Measurements from ENCODE around the gene ZNF43. TPM values are rescaled to one million over a fixed set of nuclear protein-coding genes. Genes with fewer than 3 reads are reported as not detected.
"Not testable (repeated sequence)": the region's sequence is repeated elsewhere in the genome, so short reads cannot be mapped to it uniquely, and the experiment has no call there.

Gene ZNF43
- total RNA-seq, 1 experiment from 2014 or later: 51.6 TPM

DNA sequence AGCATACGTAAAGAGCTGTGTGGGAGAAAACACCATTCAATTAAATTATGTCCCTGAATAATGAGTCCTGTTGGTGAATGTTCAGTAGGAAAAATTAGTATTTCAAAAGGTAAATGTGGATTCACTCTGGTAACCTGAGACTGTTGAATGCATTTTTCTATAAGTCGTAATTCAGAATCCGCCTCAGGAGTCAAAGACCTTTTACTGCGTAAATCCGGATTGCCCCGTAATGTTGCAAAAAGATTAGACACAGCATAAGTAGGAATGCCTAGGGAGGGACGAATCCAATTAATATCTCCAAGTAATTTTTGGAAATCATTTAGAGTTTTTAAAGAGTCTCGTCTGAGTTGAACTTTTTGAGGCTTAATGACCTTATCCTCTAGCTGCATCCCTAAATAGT, 48.8 kb upstream of the ZNF43 start:
- not testable (repeated sequence) for H3K23ac ChIP-seq (ENCODE audit: insufficient read length, low read depth, low read length); H3K23me2 ChIP-seq (ENCODE audit: insufficient read length, low read depth, low read length, poor library complexity, severe bottlenecking); H3K4me1 Mint-ChIP-seq; H3K4ac ChIP-seq (ENCODE audit: low read depth, low read length); H3K4me2 ChIP-seq (ENCODE audit: insufficient read depth, insufficient read length, low read length); H3K56ac ChIP-seq (ENCODE audit: insufficient read length, low read depth, low read length); H2BK12ac ChIP-seq (ENCODE audit: insufficient read length, low read depth, low read length); H4K20me1 ChIP-seq (ENCODE audit: control insufficient read depth, insufficient read depth, insufficient read length); H3K27me3 ChIP-seq (ENCODE audit: insufficient read depth, low read length); H3K4me3 Mint-ChIP-seq; H3T11ph ChIP-seq (ENCODE audit: low read length); H2BK15ac ChIP-seq (ENCODE audit: low read depth, low read length); H4K5ac ChIP-seq (ENCODE audit: insufficient read length, low read depth, low read length); H3K18ac ChIP-seq (ENCODE audit: insufficient read length, low read depth, low read length); H3K79me2 ChIP-seq (ENCODE audit: insufficient read depth, low read length); H4K91ac ChIP-seq (ENCODE audit: insufficient read length, low read depth, low read length); H3K27me3 Mint-ChIP-seq (ENCODE audit: low read depth); H2BK120ac ChIP-seq (ENCODE audit: low read depth, low read length, poor library complexity, severe bottlenecking); DNase-seq; H3K27ac Mint-ChIP-seq; H2AK5ac ChIP-seq (ENCODE audit: insufficient read length, low read length); H2BK20ac ChIP-seq (ENCODE audit: low read depth, low read length, poor library complexity, severe bottlenecking); H2BK5ac ChIP-seq (ENCODE audit: insufficient read length, low read length); H3K27ac ChIP-seq (ENCODE audit: insufficient read length, low read depth, low read length); H3K14ac ChIP-seq (ENCODE audit: insufficient read depth, low read length); H3K9ac ChIP-seq (ENCODE audit: extremely low read depth, insufficient read length, low read length); H3K79me1 ChIP-seq (ENCODE audit: insufficient read depth, low read depth, low read length, poor library complexity, severe bottlenecking); H2AFZ ChIP-seq (ENCODE audit: low read length); H4K8ac ChIP-seq (replicated peaks; ENCODE audit: insufficient read length, low read depth, low read length); H3K4me1 ChIP-seq (ENCODE audit: insufficient read depth, low read length)
- no CpG with 5 or more reads among the region's 8 CpGs for WGBS (ENCODE audit: extremely low coverage, insufficient read length, low lambda C conversion rate)
- peaks cover 46% of the 10 kb centered on the region for H3K9me3 ChIP-seq (ENCODE audit: control insufficient read depth, low read depth, low read length)
- H3K9me3 Mint-ChIP-seq: peaks cover 88 to 92% of the 10 kb centered on the region in 2 experiments
- peaks cover 7 to 19% (median 18%) of the 10 kb centered on the region in 3 experiments; a peak in 6 of 7 replicates for H3K36me3 Mint-ChIP-seq (ENCODE audit: insufficient read depth in 1 of 3, low read depth in 3 of 3)

All from H9 (cell line).